ENCODE measurements around the gene TENM3. TPM values are rescaled to one million over a fixed set of nuclear protein-coding genes. Genes with fewer than 3 reads are reported as not detected.

TENM3 gene
- polyA plus RNA-seq, 2 donors, result 0.20 to 0.39 TPM

GRCh38 chr4:182291597-182292270, 48.5 kb downstream of the TENM3 start:
- Histone ChIP-seq H3K36me3 (ENCODE audit: control insufficient read depth in 2 of 2, insufficient read depth in 2 of 2, low read length in 1 of 2) (no peaks in the 10 kb centered on the region), H3K27me3 (ENCODE audit: control insufficient read depth in 1 of 2, insufficient read depth in 2 of 2, low read length in 2 of 2) (no peaks in the 10 kb centered on the region), H3K4me1 (ENCODE audit: control insufficient read depth in 2 of 2, insufficient read depth in 2 of 2, low read length in 1 of 2) (no peaks in the 10 kb centered on the region), H3K27ac (ENCODE audit: low read depth in 2 of 2, low read length in 1 of 2) (no peak overlapping the region), H3K4me3 (ENCODE audit: low read depth in 1 of 2, low read length in 2 of 2) (no peak overlapping the region), H3K9me3 (ENCODE audit: control insufficient read depth in 2 of 2, insufficient read depth in 1 of 2, low read depth in 1 of 2, low read length in 1 of 2) (no peaks in the 10 kb centered on the region)
- 79 to 84% methylated on average over 11 of the region's 11 CpGs for WGBS, 2 donors

DNA sequence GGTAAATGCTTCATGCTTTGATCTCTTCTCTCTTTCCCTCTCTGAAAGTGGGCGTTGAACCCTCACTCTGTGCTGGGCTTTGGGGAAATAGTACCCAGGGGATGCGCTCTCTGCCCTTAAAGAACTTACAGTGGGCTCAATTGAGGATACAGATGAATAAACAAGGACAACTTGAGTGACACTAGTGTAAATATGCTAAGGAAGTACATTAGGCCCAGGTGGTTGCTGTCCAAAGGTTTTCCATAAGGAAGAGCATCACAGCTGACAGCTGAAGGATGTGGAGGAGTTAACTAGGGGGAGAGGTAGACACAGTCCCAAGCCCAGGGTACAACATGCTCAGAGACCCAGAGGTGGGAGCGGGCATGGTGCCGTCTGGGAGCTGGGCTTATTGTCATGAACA, 49.4 kb downstream of the TENM3 start:
- 77 to 81% methylated on average over 4 of the region's 4 CpGs for WGBS, 2 donors
- no peaks in the 10 kb centered on the region for H3K4me1 ChIP-seq (ENCODE audit: control insufficient read depth in 2 of 2, insufficient read depth in 2 of 2, low read length in 1 of 2)
- no peak overlapping the region for H3K27ac ChIP-seq (ENCODE audit: low read depth in 2 of 2, low read length in 1 of 2)

DNA sequence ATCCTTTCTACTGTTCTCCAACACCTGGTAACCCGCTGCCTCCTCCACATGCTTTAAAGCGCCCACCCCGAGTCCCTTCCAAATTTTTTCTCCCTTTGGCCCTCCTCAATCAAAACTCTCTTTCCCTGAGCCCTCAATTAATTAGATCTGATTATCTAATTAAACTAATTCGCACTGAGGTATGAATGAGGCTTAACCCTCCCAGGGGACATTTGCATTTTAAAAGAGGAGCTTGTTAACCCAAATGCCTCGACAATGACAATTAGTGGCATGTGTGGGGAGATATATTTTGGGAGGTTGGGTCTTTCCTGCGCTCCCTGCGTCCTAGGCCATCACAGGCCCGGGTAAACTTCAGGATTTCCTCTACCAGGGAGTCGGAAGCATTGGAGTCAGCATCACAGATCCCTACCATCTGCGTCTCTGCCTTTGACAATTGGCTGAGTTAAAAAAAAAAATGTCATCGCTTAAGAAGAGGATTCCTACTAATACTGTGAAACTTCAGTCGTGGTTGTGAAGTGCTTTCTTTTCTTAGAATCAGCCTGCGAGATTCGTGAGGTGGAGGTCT, 50.6 kb downstream of the TENM3 start:
- no peaks in the 10 kb centered on the region for H3K4me1 ChIP-seq (ENCODE audit: control insufficient read depth in 2 of 2, insufficient read depth in 2 of 2, low read length in 1 of 2)
- no peak overlapping the region for H3K27ac ChIP-seq (ENCODE audit: low read depth in 2 of 2, low read length in 1 of 2)
- H3K4me3 ChIP-seq (ENCODE audit: low read depth in 1 of 2, low read length in 2 of 2), result no peak overlapping the region
- H3K36me3 ChIP-seq (ENCODE audit: control insufficient read depth in 2 of 2, insufficient read depth in 2 of 2, low read length in 1 of 2), result no peaks in the 10 kb centered on the region
- 77 to 79% methylated on average over 14 of the region's 14 CpGs for WGBS, 2 donors
- no peaks in the 10 kb centered on the region for H3K27me3 ChIP-seq (ENCODE audit: control insufficient read depth in 1 of 2, insufficient read depth in 2 of 2, low read length in 2 of 2)
- no peaks in the 10 kb centered on the region for H3K9me3 ChIP-seq (ENCODE audit: control insufficient read depth in 2 of 2, insufficient read depth in 1 of 2, low read depth in 1 of 2, low read length in 1 of 2)

More for the DNA sequence above, 49.4 kb downstream of the TENM3 start:
- H3K36me3 ChIP-seq (ENCODE audit: control insufficient read depth in 2 of 2, insufficient read depth in 2 of 2, low read length in 1 of 2), result no peaks in the 10 kb centered on the region
- no peaks in the 10 kb centered on the region for H3K9me3 ChIP-seq (ENCODE audit: control insufficient read depth in 2 of 2, insufficient read depth in 1 of 2, low read depth in 1 of 2, low read length in 1 of 2)
- no peaks in the 10 kb centered on the region for H3K27me3 ChIP-seq (ENCODE audit: control insufficient read depth in 1 of 2, insufficient read depth in 2 of 2, low read length in 2 of 2)
- H3K4me3 ChIP-seq (ENCODE audit: low read depth in 1 of 2, low read length in 2 of 2), result no peak overlapping the region

DNA sequence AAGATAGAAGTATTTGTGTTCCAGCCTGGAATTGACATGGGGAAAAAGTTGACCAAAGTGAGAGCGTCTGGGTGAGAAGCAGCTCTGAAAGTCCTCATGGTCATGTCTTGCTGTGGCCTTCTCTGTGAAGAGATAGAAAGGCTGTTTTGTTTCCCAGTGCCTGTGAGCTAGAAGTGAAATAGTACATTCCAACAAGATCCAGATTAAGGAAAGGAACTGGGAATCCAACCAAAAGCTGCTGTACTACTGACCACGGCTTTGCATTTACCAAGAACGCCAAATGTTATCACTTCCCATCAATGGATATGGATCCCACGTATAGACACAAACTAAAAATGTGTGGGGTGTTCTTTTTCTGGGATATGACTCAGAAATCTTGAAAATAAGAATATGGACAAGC, 51.2 kb downstream of the TENM3 start:
- H3K9me3 ChIP-seq (ENCODE audit: control insufficient read depth in 2 of 2, insufficient read depth in 1 of 2, low read depth in 1 of 2, low read length in 1 of 2), result no peaks in the 10 kb centered on the region
- no peaks in the 10 kb centered on the region for H3K27me3 ChIP-seq (ENCODE audit: control insufficient read depth in 1 of 2, insufficient read depth in 2 of 2, low read length in 2 of 2)
- WGBS, 2 donors, result 86 to 87% methylated on average over 4 of the region's 4 CpGs
- no peak overlapping the region for H3K27ac ChIP-seq (ENCODE audit: low read depth in 2 of 2, low read length in 1 of 2)
- no peaks in the 10 kb centered on the region for H3K36me3 ChIP-seq (ENCODE audit: control insufficient read depth in 2 of 2, insufficient read depth in 2 of 2, low read length in 1 of 2)
- H3K4me3 ChIP-seq (ENCODE audit: low read depth in 1 of 2, low read length in 2 of 2), result no peak overlapping the region
- no peaks in the 10 kb centered on the region for H3K4me1 ChIP-seq (ENCODE audit: control insufficient read depth in 2 of 2, insufficient read depth in 2 of 2, low read length in 1 of 2)

DNA sequence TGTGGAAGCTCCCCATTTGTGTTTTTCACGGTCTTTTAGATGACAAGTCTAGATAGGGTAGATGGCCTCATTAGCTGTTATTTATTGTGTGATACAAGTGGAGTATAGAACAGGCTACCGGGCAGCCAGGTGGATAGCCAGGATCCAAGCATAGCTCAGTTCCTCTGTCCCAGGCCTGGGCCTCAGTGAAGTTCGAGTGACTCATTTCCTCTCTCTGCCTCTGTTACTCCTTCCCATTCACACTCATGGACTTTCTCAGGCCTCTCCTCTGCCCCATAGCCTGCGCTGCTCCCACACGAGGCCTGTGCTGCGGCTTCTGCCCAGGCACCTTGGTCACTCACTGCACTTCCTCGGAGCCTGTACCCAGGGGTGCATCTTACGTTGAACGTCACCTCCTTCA, 54.5 kb downstream of the TENM3 start:
- Histone ChIP-seq H3K9me3 (ENCODE audit: control insufficient read depth in 2 of 2, insufficient read depth in 1 of 2, low read depth in 1 of 2, low read length in 1 of 2) (no peaks in the 10 kb centered on the region), H3K4me1 (ENCODE audit: control insufficient read depth in 2 of 2, insufficient read depth in 2 of 2, low read length in 1 of 2) (no peaks in the 10 kb centered on the region), H3K27me3 (ENCODE audit: control insufficient read depth in 1 of 2, insufficient read depth in 2 of 2, low read length in 2 of 2) (no peaks in the 10 kb centered on the region), H3K27ac (ENCODE audit: low read depth in 2 of 2, low read length in 1 of 2) (no peak overlapping the region), H3K4me3 (ENCODE audit: low read depth in 1 of 2, low read length in 2 of 2) (no peak overlapping the region), H3K36me3 (ENCODE audit: control insufficient read depth in 2 of 2, insufficient read depth in 2 of 2, low read length in 1 of 2) (no peaks in the 10 kb centered on the region)
- 86 to 88% methylated on average over 9 of the region's 9 CpGs for WGBS, 2 donors

- Histone ChIP-seq H3K36me3 (ENCODE audit: control insufficient read depth in 2 of 2, insufficient read depth in 2 of 2, low read length in 1 of 2) (no peaks in the 10 kb centered on the region), H3K27me3 (ENCODE audit: control insufficient read depth in 1 of 2, insufficient read depth in 2 of 2, low read length in 2 of 2) (no peaks in the 10 kb centered on the region), H3K9me3 (ENCODE audit: control insufficient read depth in 2 of 2, insufficient read depth in 1 of 2, low read depth in 1 of 2, low read length in 1 of 2) (no peaks in the 10 kb centered on the region), H3K4me1 (ENCODE audit: control insufficient read depth in 2 of 2, insufficient read depth in 2 of 2, low read length in 1 of 2) (no peaks in the 10 kb centered on the region), H3K27ac (ENCODE audit: low read depth in 2 of 2, low read length in 1 of 2) (no peak overlapping the region), H3K4me3 (ENCODE audit: low read depth in 1 of 2, low read length in 2 of 2) (no peak overlapping the region)
- 87% methylated on average over 5 of the region's 5 CpGs for WGBS, 2 donors
Measured at GRCh38 chr4:182301736-182302135, 58.5 kb downstream of the TENM3 start.

- Histone ChIP-seq H3K4me3 (ENCODE audit: low read depth in 1 of 2, low read length in 2 of 2) (no peak overlapping the region), H3K27me3 (ENCODE audit: control insufficient read depth in 1 of 2, insufficient read depth in 2 of 2, low read length in 2 of 2) (no peaks in the 10 kb centered on the region), H3K36me3 (ENCODE audit: control insufficient read depth in 2 of 2, insufficient read depth in 2 of 2, low read length in 1 of 2) (no peaks in the 10 kb centered on the region), H3K27ac (ENCODE audit: low read depth in 2 of 2, low read length in 1 of 2) (no peak overlapping the region), H3K4me1 (ENCODE audit: control insufficient read depth in 2 of 2, insufficient read depth in 2 of 2, low read length in 1 of 2) (no peaks in the 10 kb centered on the region), H3K9me3 (ENCODE audit: control insufficient read depth in 2 of 2, insufficient read depth in 1 of 2, low read depth in 1 of 2, low read length in 1 of 2) (no peaks in the 10 kb centered on the region)
- 93 to 96% methylated on average over 5 of the region's 5 CpGs for WGBS, 2 donors
Measured at GRCh38 chr4:182303847-182304246, 60.6 kb downstream of the TENM3 start.

GRCh38 chr4:182306792-182307507, 63.7 kb downstream of the TENM3 start:
- no peaks in the 10 kb centered on the region for H3K36me3 ChIP-seq (ENCODE audit: control insufficient read depth in 2 of 2, insufficient read depth in 2 of 2, low read length in 1 of 2)
- no peaks in the 10 kb centered on the region for H3K27me3 ChIP-seq (ENCODE audit: control insufficient read depth in 1 of 2, insufficient read depth in 2 of 2, low read length in 2 of 2)
- H3K4me1 ChIP-seq (ENCODE audit: control insufficient read depth in 2 of 2, insufficient read depth in 2 of 2, low read length in 1 of 2), result no peaks in the 10 kb centered on the region
- H3K9me3 ChIP-seq (ENCODE audit: control insufficient read depth in 2 of 2, insufficient read depth in 1 of 2, low read depth in 1 of 2, low read length in 1 of 2), result no peaks in the 10 kb centered on the region
- no peak overlapping the region for H3K27ac ChIP-seq (ENCODE audit: low read depth in 2 of 2, low read length in 1 of 2)
- WGBS, 2 donors, result 56 to 62% methylated on average over 4 of the region's 4 CpGs
- H3K4me3 ChIP-seq (ENCODE audit: low read depth in 1 of 2, low read length in 2 of 2), result no peak overlapping the region

DNA sequence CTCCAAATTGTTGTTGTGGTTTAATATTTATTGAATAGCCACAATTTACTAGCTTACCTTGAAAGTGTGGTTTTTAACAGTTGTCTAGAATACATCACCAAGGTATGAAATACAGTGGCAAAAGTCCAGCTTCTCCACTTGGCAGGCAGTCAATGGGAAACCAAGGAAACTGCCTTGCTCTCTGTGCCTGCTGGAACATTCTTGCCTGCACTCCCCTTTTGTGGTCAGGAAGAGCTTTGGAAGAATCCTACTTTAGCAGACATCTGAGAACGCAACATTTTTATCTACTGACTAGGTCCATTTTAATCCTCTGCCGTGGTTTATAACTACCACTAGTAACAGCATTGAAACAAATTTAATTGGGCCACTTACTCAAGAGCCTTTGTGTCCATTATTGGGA, 64.5 kb downstream of the TENM3 start:
- Histone ChIP-seq H3K27ac (ENCODE audit: low read depth in 2 of 2, low read length in 1 of 2) (no peak overlapping the region), H3K4me3 (ENCODE audit: low read depth in 1 of 2, low read length in 2 of 2) (no peak overlapping the region), H3K36me3 (ENCODE audit: control insufficient read depth in 2 of 2, insufficient read depth in 2 of 2, low read length in 1 of 2) (no peaks in the 10 kb centered on the region), H3K27me3 (ENCODE audit: control insufficient read depth in 1 of 2, insufficient read depth in 2 of 2, low read length in 2 of 2) (no peaks in the 10 kb centered on the region), H3K4me1 (ENCODE audit: control insufficient read depth in 2 of 2, insufficient read depth in 2 of 2, low read length in 1 of 2) (no peaks in the 10 kb centered on the region), H3K9me3 (ENCODE audit: control insufficient read depth in 2 of 2, insufficient read depth in 1 of 2, low read depth in 1 of 2, low read length in 1 of 2) (no peaks in the 10 kb centered on the region)
- WGBS, 2 donors, result 52 to 60% methylated on average over 2 of the region's 2 CpGs
